IMR-90 (cell line): ENCODE data around the gene FAM20C. TPM values are rescaled to one million over a fixed set of nuclear protein-coding genes. Genes with fewer than 3 reads are reported as not detected.

Source experiments
- ATAC-seq: fragments of 200-7000 bp; cut with Tn5 transposase; 2 replicates; pipeline ENCODE4 v1.9.1; 2020; ENCODE audit warnings: low read depth, mild to moderate bottlenecking, moderate library complexity
- BruUV-seq: library from RNA; stranded (reverse); fragments of 400-500 nt; replicated peaks from 2 replicates; lab custom pipeline; 2021; lab: Mats Ljungman, UMichigan
- CTCF ChIA-PET: fragments of 300-600 bp; formaldehyde crosslinking; extraction: SDS; loops from one replicate; lab custom pipeline; 2021; ENCODE audit warnings: antibody characterized with exemption; lab: Yijun Ruan, JAX
- POLR2A ChIA-PET: fragments of 300-600 bp; sonication (Branson Sonifier 250); formaldehyde crosslinking; loops from one replicate; lab custom pipeline; 2022; ENCODE audit warnings: antibody characterized with exemption; ENCODE audit not compliant: unreplicated experiment; lab: Charles Lee
- DNase-seq: peaks from one replicate; pipeline ENCODE4 v3.0.0; 2013
- H2AFZ ChIP-seq: replicated peaks from 2 replicates; pipeline ENCODE3; 2013; ENCODE audit warnings: low read length, mild to moderate bottlenecking; ENCODE audit not compliant: poor library complexity
- H2AK5ac ChIP-seq: 2 replicates; pipeline ENCODE4 v1.6.1; 2013; ENCODE audit warnings: low read depth, low read length, inconsistent platforms
- H2AK9ac ChIP-seq: replicated peaks from 2 replicates; pipeline ENCODE3; 2013; ENCODE audit warnings: mild to moderate bottlenecking, low read depth, low read length, moderate library complexity; ENCODE audit not compliant: poor library complexity
- H2BK120ac ChIP-seq: 2 replicates; pipeline ENCODE4 v1.6.1; 2013; ENCODE audit warnings: low read depth, low read length, inconsistent platforms
- H2BK15ac ChIP-seq: 3 replicates; pipeline ENCODE4 v1.6.1; 2013; ENCODE audit warnings: low read depth, low read length, inconsistent platforms
- H2BK20ac ChIP-seq: 2 replicates; pipeline ENCODE4 v1.6.1; 2013; ENCODE audit warnings: low read depth, mild to moderate bottlenecking, inconsistent platforms, low read length, moderate library complexity
- H2BK5ac ChIP-seq: 2 replicates; pipeline ENCODE4 v1.6.1; 2013; ENCODE audit warnings: mild to moderate bottlenecking, low read depth, low read length, inconsistent platforms; ENCODE audit not compliant: poor library complexity, severe bottlenecking
- H3K14ac ChIP-seq: replicated peaks from 2 replicates; pipeline ENCODE4 v1.6.1; 2013; ENCODE audit warnings: low read depth, low read length, inconsistent platforms
- H3K18ac ChIP-seq: 2 replicates; pipeline ENCODE4 v1.6.1; 2013; ENCODE audit warnings: low read depth, low read length, control low read depth
- H3K23ac ChIP-seq: 2 replicates; pipeline ENCODE4 v1.6.1; 2013; ENCODE audit warnings: low read depth, low read length, inconsistent platforms
- H3K27ac ChIP-seq: 2 replicates; pipeline ENCODE4 v1.5.1; 2013; ENCODE audit warnings: mild to moderate bottlenecking, control low read depth, low read length; ENCODE audit not compliant: insufficient read depth
- H3K27me3 ChIP-seq: 2 replicates; pipeline ENCODE4 v1.6.1; 2013; ENCODE audit warnings: low read length; ENCODE audit not compliant: control insufficient read depth, insufficient read depth
- H3K36me3 ChIP-seq: 2 replicates; pipeline ENCODE4 v1.6.1; 2013; ENCODE audit warnings: low read length, mixed read lengths; ENCODE audit not compliant: control insufficient read depth, insufficient read depth
- H3K4ac ChIP-seq: 2 replicates; pipeline ENCODE4 v1.6.1; 2013; ENCODE audit warnings: low read depth, low read length, inconsistent platforms
- H3K4me1 ChIP-seq: 2 replicates; pipeline ENCODE4 v1.6.1; 2013; ENCODE audit warnings: low read length, mixed read lengths; ENCODE audit not compliant: control insufficient read depth, insufficient read depth
- H3K4me2 ChIP-seq: 2 replicates; pipeline ENCODE4 v1.6.1; 2013; ENCODE audit warnings: low read depth, mild to moderate bottlenecking, control low read depth, low read length, moderate library complexity
- H3K4me3 ChIP-seq: 2 replicates; pipeline ENCODE4 v1.5.1; 2013; ENCODE audit warnings: low read depth, mild to moderate bottlenecking, control low read depth, low read length, moderate library complexity; ENCODE audit not compliant: insufficient read depth
- H3K56ac ChIP-seq: 2 replicates; pipeline ENCODE4 v1.6.1; 2013; ENCODE audit warnings: low read length, inconsistent platforms; ENCODE audit not compliant: insufficient read depth; ENCODE audit errors: extremely low read depth
- H3K79me1 ChIP-seq, 2 experiments: 2 replicates each; pipeline ENCODE4 v1.6.1; 2013; ENCODE audit warnings: low read length in 2 of 2, inconsistent platforms in 1 of 2, low read depth in 1 of 2
- H3K9ac ChIP-seq: 2 replicates; pipeline ENCODE4 v1.6.1; 2013; ENCODE audit warnings: low read depth, low read length, control low read depth
- H3K9me1 ChIP-seq: 2 replicates; pipeline ENCODE4 v1.6.1; 2013; ENCODE audit warnings: low read length, inconsistent platforms; ENCODE audit not compliant: insufficient read depth
- H3K9me3 ChIP-seq: 2 replicates; pipeline ENCODE4 v1.6.1; 2013; ENCODE audit warnings: low read length; ENCODE audit not compliant: control insufficient read depth, insufficient read depth
- H4K20me1 ChIP-seq: 2 replicates; pipeline ENCODE4 v1.6.1; 2013; ENCODE audit warnings: low read length, inconsistent platforms; ENCODE audit not compliant: insufficient read depth
- H4K5ac ChIP-seq: 2 replicates; pipeline ENCODE4 v1.6.1; 2013; ENCODE audit warnings: mild to moderate bottlenecking, low read depth, low read length, control low read depth
- H4K8ac ChIP-seq, 2 experiments: 2 replicates each; pipeline ENCODE4 v1.6.1; 2013; ENCODE audit warnings: low read depth in 2 of 2, low read length in 2 of 2, control low read depth in 1 of 2, inconsistent platforms in 1 of 2
- H4K91ac ChIP-seq: 2 replicates; pipeline ENCODE4 v1.6.1; 2013; ENCODE audit warnings: low read depth, low read length, inconsistent platforms; ENCODE audit not compliant: insufficient read depth
- FOS ChIP-seq: fragments of 150-350 bp; IDR thresholded peaks from 2 replicates; pipeline ENCODE4 v1.6.1; 2016; ENCODE audit warnings: low read depth, low read length
- NFE2L2 ChIP-seq: fragments of 150-350 bp; IDR thresholded peaks from 2 replicates; pipeline ENCODE4 v1.6.1; 2016; ENCODE audit warnings: low read depth, mild to moderate bottlenecking, low read length
- WGBS, 2 experiments: methylation state at CpG; one replicate each; pipeline versions ENCODE4 v1.1.5 to v1.1.7; 2013; ENCODE audit warnings: missing lambda C conversion rate in 2 of 2; ENCODE audit not compliant: insufficient read length in 1 of 2; ENCODE audit errors: extremely low coverage in 2 of 2; 5-methylcytosine and 5-hydroxymethylcytosine counted together
- dilution Hi-C: fragments of 300-500 bp; cut with HindIII; formaldehyde crosslinking; loops from one replicate; pipeline ENCODE4 v1.14.3; 2018; ENCODE audit warnings: low sequenced_read_pairs; ENCODE audit not compliant: unreplicated experiment
- in situ Hi-C: fragments of 300-500 bp; cut with MboI; formaldehyde crosslinking; loops from 3 replicates; pipeline ENCODE4 v1.14.3; 2019; ENCODE audit warnings: low sequenced_read_pairs, inconsistent platforms, mixed read lengths
- intact Hi-C: fragments of 100-400 bp; cut with micrococcal nuclease; formaldehyde crosslinking; loops from 2 replicates; pipeline ENCODE4 v1.10.0; 2022
- polyA plus RNA-seq, 3 experiments: library from polyadenylated mRNA; depleted of rRNA; stranded (reverse); fragments of >200 nt; gene quantifications; 2 replicates each; pipeline ENCODE4 v1.2.3, GENCODE V29; 2012; ENCODE audit warnings: low replicate concordance in 1 of 3
- total RNA-seq: library from RNA; depleted of rRNA; stranded (reverse); fragments of >200 nt; gene quantifications from 2 replicates; pipeline ENCODE4 v1.2.3, GENCODE V29; 2012
- TF ChIP-seq, protein P1 (sequence below): conservative IDR thresholded peaks from 2 replicates; pipeline ENCODE4 v1.5.1; 2012; ENCODE audit warnings: mild to moderate bottlenecking, low read depth, low read length, improper control_type of control experiment

Gene FAM20C
- total and polyA plus RNA-seq, 2 of the 4 experiments (the other 2 are of a cell fraction) = 7.7 to 36.6 TPM

DNA sequence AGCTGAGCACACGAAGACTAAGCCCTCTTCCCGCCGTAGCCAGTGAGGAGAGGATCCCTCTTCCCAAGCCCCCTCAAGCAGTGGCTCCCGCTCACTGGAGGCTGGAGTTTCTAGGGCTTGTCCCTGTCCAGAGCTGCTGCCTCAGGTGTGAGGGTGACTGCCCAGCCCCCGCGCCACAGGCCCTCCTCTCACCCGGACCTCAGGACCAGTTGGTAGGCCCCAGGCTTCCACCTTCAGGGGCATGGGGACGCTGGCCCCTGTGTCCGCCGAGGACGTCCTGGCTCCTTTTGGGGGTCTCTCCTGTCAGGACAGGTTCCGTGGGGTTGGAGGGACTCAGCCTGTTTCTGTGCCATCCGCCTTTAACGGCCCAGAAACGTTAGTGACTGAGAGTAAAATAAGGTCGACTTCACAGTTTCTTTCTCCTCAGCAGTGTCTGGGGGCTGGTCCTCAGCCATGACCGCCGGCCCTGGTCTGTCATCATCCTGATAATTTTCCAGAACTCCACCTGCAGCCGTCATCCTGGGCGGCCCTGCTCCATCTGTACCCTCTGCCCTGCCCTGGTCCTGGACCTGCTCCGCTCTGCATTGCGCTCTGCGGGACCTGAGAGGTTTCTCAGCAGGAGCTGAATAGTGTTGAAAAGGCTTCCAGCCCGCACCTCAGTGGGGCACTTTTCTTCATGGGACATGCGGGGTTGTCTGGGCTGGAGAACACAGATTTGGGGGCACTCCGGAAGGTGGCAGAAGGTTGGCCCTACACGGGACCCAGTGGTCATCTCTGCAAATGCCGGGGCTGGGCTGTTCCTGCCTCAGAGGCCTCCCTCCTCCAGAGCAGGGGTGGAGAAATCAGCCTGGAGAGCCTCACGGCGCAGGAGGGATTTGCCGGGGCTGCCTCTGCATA, 36.0 kb upstream of the FAM20C start:
- Histone ChIP-seq H2AFZ (no peak overlapping the region), H2AK5ac (no peak overlapping the region), H2AK9ac (no peak overlapping the region), H3K56ac (no peak overlapping the region), H2BK120ac (peak overlapping the region; percentile 32; the same call in 1 of the 2 replicates), H3K18ac (no peak overlapping the region), H3K23ac (peak overlapping the region; percentile 24; the same call in 1 of the 2 replicates), H3K4ac (0 out of 2 replicates have a peak overlapping the region, but pooled peaks have one; percentile 25), H3K4me3 (no peak overlapping the region), H3K4me1 (peaks cover 8% of the 10 kb centered on the region), H3K9me1 (no peaks in the 10 kb centered on the region), H2BK5ac (no peak overlapping the region), H4K8ac (no peak overlapping the region), H3K14ac (no peak overlapping the region), H3K9ac (no peak overlapping the region), H4K91ac (peak overlapping the region; percentile 36; the same call in 1 of the 2 replicates), H3K79me1 (no peaks in the 10 kb centered on the region), H4K5ac (no peak overlapping the region), H2BK20ac (no peak overlapping the region), H3K9me3 (no peaks in the 10 kb centered on the region), H2BK15ac (no peak overlapping the region), H3K4me2 (no peak overlapping the region), H3K27ac (no peak overlapping the region), H3K36me3 (no peaks in the 10 kb centered on the region), H4K20me1 (no peaks in the 10 kb centered on the region), H3K27me3 (peaks cover 7% of the 10 kb centered on the region; the same call in 1 of the 2 replicates)
- no peak for ATAC-seq
- no peak for DNase-seq
- in situ Hi-C loops = no loop called here
- ChIA-PET POLR2A (interaction anchor here (0.8 kb wide), 1 partner anchor 36 kb away, joined by 3 read pairs; no protein-coding TSS in a partner anchor), CTCF (no interaction called here)
- intact Hi-C loops = no loop called here
- TF ChIP-seq, protein P1, sequence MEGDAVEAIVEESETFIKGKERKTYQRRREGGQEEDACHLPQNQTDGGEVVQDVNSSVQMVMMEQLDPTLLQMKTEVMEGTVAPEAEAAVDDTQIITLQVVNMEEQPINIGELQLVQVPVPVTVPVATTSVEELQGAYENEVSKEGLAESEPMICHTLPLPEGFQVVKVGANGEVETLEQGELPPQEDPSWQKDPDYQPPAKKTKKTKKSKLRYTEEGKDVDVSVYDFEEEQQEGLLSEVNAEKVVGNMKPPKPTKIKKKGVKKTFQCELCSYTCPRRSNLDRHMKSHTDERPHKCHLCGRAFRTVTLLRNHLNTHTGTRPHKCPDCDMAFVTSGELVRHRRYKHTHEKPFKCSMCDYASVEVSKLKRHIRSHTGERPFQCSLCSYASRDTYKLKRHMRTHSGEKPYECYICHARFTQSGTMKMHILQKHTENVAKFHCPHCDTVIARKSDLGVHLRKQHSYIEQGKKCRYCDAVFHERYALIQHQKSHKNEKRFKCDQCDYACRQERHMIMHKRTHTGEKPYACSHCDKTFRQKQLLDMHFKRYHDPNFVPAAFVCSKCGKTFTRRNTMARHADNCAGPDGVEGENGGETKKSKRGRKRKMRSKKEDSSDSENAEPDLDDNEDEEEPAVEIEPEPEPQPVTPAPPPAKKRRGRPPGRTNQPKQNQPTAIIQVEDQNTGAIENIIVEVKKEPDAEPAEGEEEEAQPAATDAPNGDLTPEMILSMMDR = no peak
- TF ChIP-seq NFE2L2 = no peak
- no peak for TF ChIP-seq FOS
- dilution Hi-C loops = no loop called here
- BruUV-seq = no TSS peak
- WGBS, 2 experiments = 89% methylated on average over 15 of the region's 31 CpGs; no CpG with 5 or more reads in 1 of the 2 experiments
